K562 (cell line): ENCODE data around the gene TTC28.

Source experiments
- CBX3 ChIP-seq, 2 experiments: IDR thresholded peaks; 1 replicate in 1 of 2; 2 replicates in 1 of 2; pipeline ENCODE4 v1.6.1; 2012; ENCODE audit warnings: inconsistent platforms in 2 of 2, low read length in 2 of 2, borderline replicate concordance in 1 of 2, control low read depth in 1 of 2
- ELK1 ChIP-seq: sonication (generic); formaldehyde crosslinking; IDR thresholded peaks from 2 replicates; pipeline ENCODE4 v1.8.1; 2022; ENCODE audit warnings: missing genetic modification reagents
- FOS ChIP-seq: IDR thresholded peaks from 3 replicates; pipeline ENCODE4 v1.6.1; 2011; ENCODE audit not compliant: insufficient read length; ENCODE audit errors: extremely low read depth
- FOXJ2 ChIP-seq: fragments of 200-800 bp; sonication (Bioruptor generic); IDR thresholded peaks from 2 replicates; pipeline ENCODE4 v1.6.1; 2016; ENCODE audit warnings: missing genetic modification characterization, missing compliant biosample characterization
- KDM1A ChIP-seq, 2 experiments: fragments of 450-650 bp; IDR thresholded peaks; 2 replicates each; pipeline ENCODE4 v1.6.1; 2016; ENCODE audit warnings: mild to moderate bottlenecking in 2 of 2
- MEF2D ChIP-seq: conservative IDR thresholded peaks from 2 replicates; pipeline ENCODE4 v1.6.1; 2016; ENCODE audit warnings: low read depth, missing genetic modification characterization, missing compliant biosample characterization
- MLLT1 ChIP-seq, 2 experiments: fragments of 450-650 bp; IDR thresholded peaks; 2 replicates each; pipeline ENCODE4 v1.6.1; 2016
- NELFE ChIP-seq: IDR thresholded peaks from 2 replicates; pipeline ENCODE4 v1.6.1; 2011; ENCODE audit warnings: mild to moderate bottlenecking; ENCODE audit not compliant: insufficient read depth, insufficient read length
- PATZ1 ChIP-seq: fragments of 250-450 bp; sonication (Bioruptor Pico); IDR thresholded peaks from 2 replicates; pipeline ENCODE4 v1.5.0; 2020; ENCODE audit warnings: mild to moderate bottlenecking, borderline replicate concordance
- POLR2A ChIP-seq: fragments of 450-650 bp; conservative IDR thresholded peaks from 2 replicates; pipeline ENCODE4 v1.6.1; 2016
- SMAD3 ChIP-seq: fragments of 450-650 bp; formaldehyde crosslinking; conservative IDR thresholded peaks from 2 replicates; pipeline ENCODE4 v1.4.0; 2020; ENCODE audit warnings: mild to moderate bottlenecking
- ZBTB33 ChIP-seq: sonication (generic); formaldehyde crosslinking; IDR thresholded peaks from 2 replicates; pipeline ENCODE4 v1.8.1; 2023; ENCODE audit warnings: mild to moderate bottlenecking, missing genetic modification reagents
- ZNF121 ChIP-seq: sonication (generic); formaldehyde crosslinking; conservative IDR thresholded peaks from 2 replicates; pipeline ENCODE4 v1.8.0; 2022; ENCODE audit warnings: missing genetic modification reagents
- ZNF668 ChIP-seq: fragments of 250-450 bp; sonication (Bioruptor Pico); IDR thresholded peaks from 2 replicates; pipeline ENCODE4 v1.8.0; 2022; ENCODE audit warnings: mild to moderate bottlenecking, inconsistent platforms

DNA sequence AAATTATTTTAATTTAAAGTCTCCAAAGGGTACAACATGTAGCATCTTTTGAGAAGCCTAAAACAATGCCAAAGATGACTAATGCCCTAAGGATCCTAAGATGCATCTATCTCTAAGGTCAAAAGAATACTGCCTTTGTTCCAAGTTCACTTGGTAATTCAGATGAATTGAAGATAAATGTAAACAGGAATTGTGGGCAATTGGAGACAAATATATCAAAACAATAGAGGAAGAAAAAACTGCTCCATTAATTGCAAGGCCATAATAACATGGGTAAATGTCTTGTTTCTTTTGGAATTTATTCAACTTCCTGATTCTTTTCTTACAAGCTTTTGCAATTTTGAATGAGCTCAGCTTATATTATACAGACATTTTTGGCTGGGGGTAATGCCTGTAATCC lies 338.6 kb downstream of the TTC28 start:
- TF ChIP-seq PATZ1 (CRISPR knock-in tag) (no peak), ELK1 (CRISPR knock-in tag) (no peak), SMAD3 (CRISPR knock-in tag) (no peak), MLLT1 (IDR thresholded peaks at IDR 0.05) (no peak), FOS (no peak), KDM1A (IDR thresholded peaks at IDR 0.05) (no peak), MEF2D (no peak), CBX3 (IDR thresholded peaks at IDR 0.05; ENCODE audit: borderline replicate concordance in 1 of 2, low read length in 2 of 2) (no peak), FOXJ2 (tag) (no peak), ZNF668 (CRISPR knock-in tag) (no peak), NELFE (no peak), ZBTB33 (no peak), ZNF121 (no peak), POLR2A (no peak)
